WERI-Rb-1 (cell line): Measurements from ENCODE around the gene UBN2.
"Not testable (repeated sequence)": the region's sequence is repeated elsewhere in the genome, so short reads cannot be mapped to it uniquely, and the experiment has no call there.

Experiments used
- DNase-seq: peaks from one replicate; pipeline ENCODE4 v3.0.0-alpha.2; 2020
- H3K27ac ChIP-seq: fragments of 250-450 bp; sonication (Bioruptor Pico); 2 replicates; pipeline ENCODE4 v1.5.1; 2020; ENCODE audit warnings: mild to moderate bottlenecking, moderate library complexity
- H3K27me3 ChIP-seq: fragments of 250-450 bp; sonication (Bioruptor Pico); 2 replicates; pipeline ENCODE4 v1.5.1; 2021; ENCODE audit warnings: mild to moderate bottlenecking, low read depth, moderate library complexity; ENCODE audit not compliant: insufficient read depth, severe bottlenecking
- H3K36me3 ChIP-seq: fragments of 250-450 bp; sonication (Bioruptor Pico); 2 replicates; pipeline ENCODE4 v1.5.1; 2020; ENCODE audit warnings: mild to moderate bottlenecking, moderate library complexity
- H3K4me3 ChIP-seq: 2 replicates; pipeline ENCODE4 v1.5.1; 2011; ENCODE audit warnings: low read depth, mild to moderate bottlenecking, control low read depth, low read length
- H3K9me3 ChIP-seq: fragments of 250-450 bp; sonication (Bioruptor Pico); 2 replicates; pipeline ENCODE4 v1.5.1; 2021; ENCODE audit warnings: mild to moderate bottlenecking, moderate library complexity; ENCODE audit not compliant: severe bottlenecking
- TF ChIP-seq, protein P1 (sequence below): IDR thresholded peaks from 2 replicates; pipeline ENCODE4 v1.5.1; 2011; ENCODE audit warnings: low read depth, mild to moderate bottlenecking, control low read depth, inconsistent platforms, low read length

Gene UBN2

DNA sequence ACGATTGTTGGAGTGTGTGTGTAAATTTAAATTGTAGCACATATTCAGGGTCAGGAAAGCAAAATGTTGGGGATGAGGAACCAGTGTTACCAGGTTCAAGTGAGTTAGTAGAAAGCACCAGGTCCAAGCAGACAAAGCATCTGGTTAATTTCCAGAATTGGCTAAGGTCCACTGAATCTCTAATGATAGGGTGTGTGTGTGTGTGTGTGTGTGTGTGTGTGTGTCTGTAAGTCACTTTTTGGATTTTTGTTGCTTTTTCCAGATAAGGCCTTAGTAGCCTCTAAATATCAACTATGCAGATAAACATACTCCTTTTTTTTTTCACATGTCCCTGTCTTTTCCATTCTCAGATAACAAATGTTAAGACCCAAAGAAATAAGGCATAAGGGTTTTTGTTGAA, 73.5 kb downstream of the UBN2 start:
- Histone ChIP-seq H3K36me3 (peaks cover 2% of the 10 kb centered on the region; the same call in 1 of the 2 replicates), H3K27me3 (no peaks in the 10 kb centered on the region), H3K9me3 (no peaks in the 10 kb centered on the region), H3K4me3 (no peak overlapping the region), H3K27ac (no peak overlapping the region)
- DNase-seq: no peak
- TF ChIP-seq, protein P1, sequence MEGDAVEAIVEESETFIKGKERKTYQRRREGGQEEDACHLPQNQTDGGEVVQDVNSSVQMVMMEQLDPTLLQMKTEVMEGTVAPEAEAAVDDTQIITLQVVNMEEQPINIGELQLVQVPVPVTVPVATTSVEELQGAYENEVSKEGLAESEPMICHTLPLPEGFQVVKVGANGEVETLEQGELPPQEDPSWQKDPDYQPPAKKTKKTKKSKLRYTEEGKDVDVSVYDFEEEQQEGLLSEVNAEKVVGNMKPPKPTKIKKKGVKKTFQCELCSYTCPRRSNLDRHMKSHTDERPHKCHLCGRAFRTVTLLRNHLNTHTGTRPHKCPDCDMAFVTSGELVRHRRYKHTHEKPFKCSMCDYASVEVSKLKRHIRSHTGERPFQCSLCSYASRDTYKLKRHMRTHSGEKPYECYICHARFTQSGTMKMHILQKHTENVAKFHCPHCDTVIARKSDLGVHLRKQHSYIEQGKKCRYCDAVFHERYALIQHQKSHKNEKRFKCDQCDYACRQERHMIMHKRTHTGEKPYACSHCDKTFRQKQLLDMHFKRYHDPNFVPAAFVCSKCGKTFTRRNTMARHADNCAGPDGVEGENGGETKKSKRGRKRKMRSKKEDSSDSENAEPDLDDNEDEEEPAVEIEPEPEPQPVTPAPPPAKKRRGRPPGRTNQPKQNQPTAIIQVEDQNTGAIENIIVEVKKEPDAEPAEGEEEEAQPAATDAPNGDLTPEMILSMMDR: no peak

GRCh38 chr7:139317939-139318505, 87.0 kb downstream of the UBN2 start:
- Histone ChIP-seq H3K27ac (no peak overlapping the region), H3K36me3 (no peaks in the 10 kb centered on the region), H3K4me3 (no peak overlapping the region), H3K9me3 (no peaks in the 10 kb centered on the region), H3K27me3 (no peaks in the 10 kb centered on the region)
- TF ChIP-seq, protein P1: no peak
- no peak for DNase-seq

- Histone ChIP-seq H3K9me3 (no peaks in the 10 kb centered on the region), H3K27ac (no peak overlapping the region), H3K36me3 (no peaks in the 10 kb centered on the region), H3K4me3 (no peak overlapping the region), H3K27me3 (no peaks in the 10 kb centered on the region)
- DNase-seq: no peak
- TF ChIP-seq, protein P1: peak; percentile 45
These were observed 90.2 kb downstream of the UBN2 start for GRCh38 chr7:139321071-139321745.

- not testable (repeated sequence) for H3K36me3 ChIP-seq, H3K4me3 ChIP-seq, H3K9me3 ChIP-seq, H3K27ac ChIP-seq, DNase-seq, H3K27me3 ChIP-seq
These were observed 93.7 kb downstream of the UBN2 start for GRCh38 chr7:139324709-139325108.

GRCh38 chr7:139328375-139328774, 97.3 kb downstream of the UBN2 start:
- H3K4me3 ChIP-seq: no peak overlapping the region
- no peak for DNase-seq
- H3K36me3 ChIP-seq: no peaks in the 10 kb centered on the region
- H3K9me3 ChIP-seq: no peaks in the 10 kb centered on the region
- no peak overlapping the region for H3K27ac ChIP-seq
- H3K27me3 ChIP-seq: no peaks in the 10 kb centered on the region
- TF ChIP-seq, protein P1: no peak

GRCh38 chr7:139329119-139329518, 98.1 kb downstream of the UBN2 start:
- Histone ChIP-seq H3K27me3 (no peaks in the 10 kb centered on the region), H3K4me3 (no peak overlapping the region), H3K27ac (no peak overlapping the region), H3K9me3 (no peaks in the 10 kb centered on the region), H3K36me3 (no peaks in the 10 kb centered on the region)
- DNase-seq: no peak
- TF ChIP-seq, protein P1: no peak
